Measurements from ENCODE around the gene SAXO2. TPM values are rescaled to one million over a fixed set of nuclear protein-coding genes. Genes with fewer than 3 reads are reported as not detected.
"Not testable (repeated sequence)": the region's sequence is repeated elsewhere in the genome, so short reads cannot be mapped to it uniquely, and the experiment has no call there.

The SAXO2 gene
- total and polyA plus RNA-seq, 2 of the 4 experiments (the other 2 are of a cell fraction), result 0.14 TPM; not detected in 1

GRCh38 chr15:82267137-82267536 lies 4.5 kb downstream of the SAXO2 start:
- POLR2A ChIA-PET (ENCODE audit: unreplicated experiment); dilution Hi-C loops (cut with HindIII; ENCODE audit: low sequenced_read_pairs, unreplicated experiment); H4K5ac ChIP-seq (ENCODE audit: low read depth, low read length); H3K27me3 ChIP-seq (ENCODE audit: control insufficient read depth, insufficient read depth, low read length); H3K36me3 ChIP-seq (ENCODE audit: control insufficient read depth, insufficient read depth, low read length); H3K4me3 ChIP-seq (ENCODE audit: insufficient read depth, low read depth, low read length); intact Hi-C loops (cut with micrococcal nuclease); BruUV-seq (replicated peaks); H4K91ac ChIP-seq (ENCODE audit: insufficient read depth, low read depth, low read length); H2AK5ac ChIP-seq (ENCODE audit: low read depth, low read length); H3K23ac ChIP-seq (ENCODE audit: low read depth, low read length); H3K18ac ChIP-seq (ENCODE audit: low read depth, low read length); H3K4me2 ChIP-seq (ENCODE audit: low read depth, low read length); CTCF ChIA-PET; H3K4ac ChIP-seq (ENCODE audit: low read depth, low read length); DNase-seq; H3K4me1 ChIP-seq (ENCODE audit: control insufficient read depth, insufficient read depth, low read length); H3K27ac ChIP-seq (ENCODE audit: insufficient read depth, low read length); H3K9me1 ChIP-seq (ENCODE audit: insufficient read depth, low read length); H2BK120ac ChIP-seq (ENCODE audit: low read depth, low read length); H3K56ac ChIP-seq (ENCODE audit: extremely low read depth, insufficient read depth, low read length); H2AK9ac ChIP-seq (replicated peaks; ENCODE audit: low read depth, low read length, poor library complexity); H2BK20ac ChIP-seq (ENCODE audit: low read depth, low read length); ATAC-seq (ENCODE audit: low read depth); H2BK5ac ChIP-seq (ENCODE audit: low read depth, low read length, poor library complexity, severe bottlenecking); H4K20me1 ChIP-seq (ENCODE audit: insufficient read depth, low read length); H2AFZ ChIP-seq (replicated peaks; ENCODE audit: low read length, poor library complexity); H3K9me3 ChIP-seq (ENCODE audit: control insufficient read depth, insufficient read depth, low read length); in situ Hi-C loops (cut with MboI; ENCODE audit: low sequenced_read_pairs); H3K14ac ChIP-seq (replicated peaks; ENCODE audit: low read depth, low read length); H4K8ac ChIP-seq (ENCODE audit: low read depth in 2 of 2, low read length in 2 of 2); H3K79me1 ChIP-seq (ENCODE audit: low read depth in 1 of 2, low read length in 2 of 2); H3K9ac ChIP-seq (ENCODE audit: low read depth, low read length); H2BK15ac ChIP-seq (ENCODE audit: low read depth, low read length): not testable (repeated sequence)
- WGBS, 2 experiments (ENCODE audit: extremely low coverage in 2 of 2, insufficient read length in 1 of 2), result no CpG with 5 or more reads among the region's 2 CpGs

GRCh38 chr15:82268454-82268853 lies 5.8 kb downstream of the SAXO2 start:
- CTCF ChIA-PET; H2BK20ac ChIP-seq (ENCODE audit: low read depth, low read length); H4K5ac ChIP-seq (ENCODE audit: low read depth, low read length); H4K8ac ChIP-seq (ENCODE audit: low read depth in 2 of 2, low read length in 2 of 2); H2AFZ ChIP-seq (replicated peaks; ENCODE audit: low read length, poor library complexity); H4K20me1 ChIP-seq (ENCODE audit: insufficient read depth, low read length); H3K4me1 ChIP-seq (ENCODE audit: control insufficient read depth, insufficient read depth, low read length); H3K4me2 ChIP-seq (ENCODE audit: low read depth, low read length); DNase-seq; H3K14ac ChIP-seq (replicated peaks; ENCODE audit: low read depth, low read length); H3K4ac ChIP-seq (ENCODE audit: low read depth, low read length); H3K9me3 ChIP-seq (ENCODE audit: control insufficient read depth, insufficient read depth, low read length); H3K27me3 ChIP-seq (ENCODE audit: control insufficient read depth, insufficient read depth, low read length); dilution Hi-C loops (cut with HindIII; ENCODE audit: low sequenced_read_pairs, unreplicated experiment); H3K23ac ChIP-seq (ENCODE audit: low read depth, low read length); H3K9me1 ChIP-seq (ENCODE audit: insufficient read depth, low read length); POLR2A ChIA-PET (ENCODE audit: unreplicated experiment); H3K9ac ChIP-seq (ENCODE audit: low read depth, low read length); H3K27ac ChIP-seq (ENCODE audit: insufficient read depth, low read length); H3K4me3 ChIP-seq (ENCODE audit: insufficient read depth, low read depth, low read length); H2AK9ac ChIP-seq (replicated peaks; ENCODE audit: low read depth, low read length, poor library complexity); H3K56ac ChIP-seq (ENCODE audit: extremely low read depth, insufficient read depth, low read length); H3K36me3 ChIP-seq (ENCODE audit: control insufficient read depth, insufficient read depth, low read length); in situ Hi-C loops (cut with MboI; ENCODE audit: low sequenced_read_pairs); H2BK120ac ChIP-seq (ENCODE audit: low read depth, low read length); intact Hi-C loops (cut with micrococcal nuclease); H3K79me1 ChIP-seq (ENCODE audit: low read depth in 1 of 2, low read length in 2 of 2); H2BK15ac ChIP-seq (ENCODE audit: low read depth, low read length); H2AK5ac ChIP-seq (ENCODE audit: low read depth, low read length); H2BK5ac ChIP-seq (ENCODE audit: low read depth, low read length, poor library complexity, severe bottlenecking); H4K91ac ChIP-seq (ENCODE audit: insufficient read depth, low read depth, low read length); H3K18ac ChIP-seq (ENCODE audit: low read depth, low read length); BruUV-seq (replicated peaks): not testable (repeated sequence)
- WGBS, 2 experiments (ENCODE audit: extremely low coverage in 2 of 2, insufficient read length in 1 of 2), result no CpG with 5 or more reads among the region's 2 CpGs
- ATAC-seq (ENCODE audit: low read depth), result peak; percentile 21; the same call in 1 of the 2 replicates

Data from IMR-90 (cell line).